NCI-H1048 (cell line): Measurements from ENCODE around the gene THADA.
"Not testable (repeated sequence)": the region's sequence is repeated elsewhere in the genome, so short reads cannot be mapped to it uniquely, and the experiment has no call there.

Experiments
- DNase-seq: peaks from one replicate; lab custom pipeline; 2025; lab: John Stamatoyannopoulos, UW

Gene THADA

DNA sequence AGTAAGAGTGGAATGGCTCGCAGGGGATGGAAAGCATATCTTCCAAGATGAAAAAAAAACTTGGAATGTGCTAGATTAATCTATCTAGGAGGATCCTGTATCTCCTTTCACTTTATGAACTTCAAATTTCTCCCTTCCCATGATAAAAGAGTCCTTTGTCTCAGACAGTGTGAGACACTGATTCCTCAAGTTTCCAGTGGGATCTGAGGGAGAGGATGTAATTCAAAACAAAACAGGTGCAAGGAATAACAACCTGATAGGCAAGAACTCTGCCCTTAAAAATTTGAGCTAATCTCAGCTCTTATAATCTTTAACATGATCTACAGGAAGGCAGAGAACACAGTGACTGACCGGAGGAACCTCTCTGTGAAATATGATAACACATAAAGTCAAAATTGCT lies 207.5 kb downstream of the THADA start:
- no peak for DNase-seq

GRCh38 chr2:43387092-43388062 lies 208.5 kb downstream of the THADA start:
- no peak for DNase-seq

GRCh38 chr2:43386679-43387078 lies 209.2 kb downstream of the THADA start:
- DNase-seq, result not testable (repeated sequence)

DNA sequence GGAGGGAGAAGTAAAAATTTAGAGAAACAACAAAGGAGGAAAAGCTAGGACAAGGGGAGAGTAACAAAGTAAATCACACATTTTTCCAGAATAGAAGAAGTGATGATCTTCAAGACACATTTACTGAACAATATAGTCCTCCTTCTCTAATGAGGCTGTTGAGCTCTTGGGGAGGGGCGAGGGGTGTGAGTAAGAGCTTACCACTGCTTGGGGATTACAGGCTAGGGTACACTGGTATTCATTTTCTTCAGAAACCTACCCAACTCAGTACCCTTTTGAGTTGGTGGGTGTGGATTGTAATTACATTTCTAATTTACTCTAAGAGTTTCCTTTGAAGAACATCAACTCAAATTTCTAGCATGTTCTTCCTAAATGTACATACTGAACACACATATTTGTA lies 211.7 kb downstream of the THADA start:
- DNase-seq, result no peak

DNA sequence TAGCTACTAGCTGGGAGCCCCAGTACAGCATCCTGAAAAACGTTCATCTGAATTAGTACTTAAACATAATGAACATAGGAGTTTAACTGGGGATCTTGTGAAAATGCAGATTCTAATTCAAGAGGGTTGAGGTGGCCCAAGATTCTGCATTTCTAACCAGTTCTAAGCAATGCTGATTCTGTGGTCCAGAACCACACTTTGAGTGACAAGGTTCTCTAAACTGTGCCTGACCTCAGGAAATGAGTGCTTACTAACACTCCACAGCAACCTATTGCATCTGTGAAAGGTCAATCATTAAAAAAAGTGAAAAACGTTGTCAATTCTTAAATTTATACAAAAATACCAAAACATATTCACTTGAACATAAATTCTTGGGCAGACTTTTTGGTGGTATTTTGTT lies 212.3 kb downstream of the THADA start:
- no peak for DNase-seq

GRCh38 chr2:43379494-43379893 lies 216.3 kb downstream of the THADA start:
- no peak for DNase-seq

DNA sequence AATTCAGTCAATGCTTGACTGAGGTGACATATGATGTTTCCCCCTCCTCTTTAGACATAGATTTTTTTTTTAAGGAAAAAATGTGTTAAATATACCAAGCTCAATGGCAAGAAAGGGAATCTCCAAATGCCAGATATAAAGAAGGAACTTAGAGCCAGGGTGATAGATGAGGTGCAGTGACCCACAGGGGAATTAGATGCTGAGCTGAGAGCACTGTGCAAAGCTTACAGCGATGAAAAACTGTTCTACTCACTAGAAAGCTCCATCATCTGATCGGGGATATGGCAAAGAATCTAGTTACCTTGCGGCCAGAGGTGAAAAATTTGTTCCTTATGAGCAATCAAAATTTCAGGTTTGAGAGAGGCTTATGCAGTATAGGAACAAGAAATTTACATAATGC lies 218.5 kb downstream of the THADA start:
- no peak for DNase-seq

DNA sequence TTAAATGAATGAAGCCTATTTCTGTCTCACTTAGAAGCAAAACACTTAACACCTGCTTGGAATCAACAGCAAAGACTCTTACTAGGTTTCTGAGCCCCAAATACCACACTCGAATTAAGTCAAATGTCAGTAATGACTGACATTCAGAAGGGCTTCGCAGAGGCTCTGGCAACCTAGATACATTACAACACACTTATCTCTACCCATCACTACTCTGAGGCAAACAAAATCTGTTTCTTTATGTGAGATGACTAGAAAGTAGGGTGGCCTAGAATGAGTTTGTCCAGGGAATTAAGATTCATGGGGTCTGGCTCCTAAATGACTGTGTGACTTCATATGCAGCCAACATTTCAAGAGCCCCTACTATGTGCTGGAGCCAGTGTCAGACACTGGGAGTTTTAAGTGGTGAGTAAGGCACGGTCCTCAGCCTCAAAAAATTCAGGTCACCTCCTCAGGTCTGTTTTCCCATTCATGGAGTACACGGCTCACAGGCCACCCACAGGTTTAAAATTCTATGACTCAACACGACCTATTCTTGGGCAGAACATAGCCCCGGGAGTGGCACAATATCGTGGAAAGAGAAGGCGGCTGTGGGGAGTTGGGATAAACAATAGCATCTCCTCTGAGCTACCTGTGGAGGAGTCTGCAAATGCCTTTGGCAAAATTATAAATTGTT lies 219.2 kb downstream of the THADA start:
- no peak for DNase-seq

DNA sequence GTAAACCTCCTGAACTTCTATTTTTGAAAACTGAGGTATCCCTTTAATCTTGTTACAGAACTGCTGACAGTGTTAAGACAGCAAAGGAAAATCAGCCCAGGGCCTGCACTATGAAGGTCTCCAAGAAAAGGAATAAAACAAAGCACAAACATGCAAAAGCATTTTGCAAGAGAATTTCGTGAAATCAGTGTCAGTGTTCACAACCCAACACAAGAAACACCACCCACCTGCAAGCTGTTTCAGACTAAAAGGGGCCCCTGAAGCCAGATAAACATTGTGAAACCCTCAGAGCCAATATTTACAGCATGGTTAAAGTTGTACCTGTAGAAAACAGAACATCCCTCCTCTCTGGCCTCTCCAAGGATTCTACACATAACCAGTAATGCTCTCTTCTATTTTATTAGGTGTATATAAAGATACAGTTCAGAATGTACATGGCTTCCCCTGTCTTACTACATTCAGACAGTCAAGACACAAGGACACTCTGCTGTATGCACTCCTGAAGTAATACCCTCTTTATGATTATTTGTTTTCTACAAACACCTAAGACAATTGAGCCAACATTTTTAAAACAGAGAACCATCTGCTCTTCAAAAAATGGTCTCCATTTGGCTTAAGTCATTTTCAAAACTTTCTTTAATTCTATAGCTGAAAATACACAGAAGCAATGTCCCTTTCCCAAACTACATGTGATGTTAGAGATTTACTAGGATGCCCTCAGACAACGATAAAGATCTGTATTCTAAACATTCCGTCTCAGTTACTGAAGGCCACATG lies 219.9 kb downstream of the THADA start:
- no peak for DNase-seq

DNA sequence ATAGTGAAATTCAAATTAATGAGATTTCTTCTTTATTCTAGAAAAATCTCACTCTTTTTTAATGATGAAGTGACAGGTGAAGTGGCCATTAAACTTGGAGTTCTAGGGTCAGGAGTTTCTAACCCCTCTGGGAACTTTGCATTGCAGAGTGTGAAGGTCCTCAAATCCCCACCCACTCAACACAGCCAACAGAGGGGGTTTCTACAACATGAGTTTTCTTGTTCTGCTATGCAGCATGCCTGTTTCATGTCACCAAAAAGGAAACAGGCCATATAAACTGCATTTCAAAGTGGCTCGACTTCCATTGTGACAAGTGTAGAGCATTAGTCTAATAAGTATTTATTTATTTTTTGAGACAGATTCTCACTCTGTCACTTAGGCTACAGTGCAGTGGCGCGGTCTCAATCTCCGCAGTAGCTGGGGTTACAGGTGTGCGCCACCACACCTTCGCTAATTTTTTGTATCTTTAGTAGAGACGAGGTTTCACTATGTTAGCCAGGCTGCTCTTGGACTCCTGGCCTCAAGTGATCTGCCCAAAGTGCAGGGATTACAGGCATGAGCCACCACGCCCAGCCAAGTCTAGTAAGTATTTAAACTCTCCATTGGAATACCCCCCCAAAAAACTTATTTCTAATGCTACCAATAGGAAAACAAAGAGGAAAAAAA lies 223.3 kb downstream of the THADA start:
- no peak for DNase-seq

DNA sequence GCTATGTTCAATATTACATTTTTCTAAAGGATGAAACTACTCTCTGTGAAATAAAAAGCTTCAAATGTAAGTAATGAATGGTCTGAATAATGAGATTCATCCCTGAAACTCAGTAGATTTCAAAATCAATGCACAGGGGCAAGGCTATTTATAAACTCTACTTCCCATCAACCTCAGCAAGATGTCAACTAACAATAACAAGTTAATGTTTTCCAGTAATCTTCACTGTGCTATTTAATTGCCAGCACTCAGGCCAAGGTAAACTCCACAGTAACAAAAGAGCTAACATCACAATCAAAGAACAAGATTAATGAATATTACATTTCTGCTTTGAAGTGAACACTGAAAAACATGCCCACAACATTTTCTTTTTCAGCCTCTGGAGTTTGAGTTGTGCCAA lies 225.1 kb downstream of the THADA start:
- no peak for DNase-seq

GRCh38 chr2:43370146-43370545 lies 225.7 kb downstream of the THADA start:
- DNase-seq, result no peak

GRCh38 chr2:43368483-43369385 lies 227.1 kb downstream of the THADA start:
- no peak for DNase-seq

- DNase-seq, result no peak
These were observed 228.6 kb downstream of the THADA start for GRCh38 chr2:43367012-43367782.

DNA sequence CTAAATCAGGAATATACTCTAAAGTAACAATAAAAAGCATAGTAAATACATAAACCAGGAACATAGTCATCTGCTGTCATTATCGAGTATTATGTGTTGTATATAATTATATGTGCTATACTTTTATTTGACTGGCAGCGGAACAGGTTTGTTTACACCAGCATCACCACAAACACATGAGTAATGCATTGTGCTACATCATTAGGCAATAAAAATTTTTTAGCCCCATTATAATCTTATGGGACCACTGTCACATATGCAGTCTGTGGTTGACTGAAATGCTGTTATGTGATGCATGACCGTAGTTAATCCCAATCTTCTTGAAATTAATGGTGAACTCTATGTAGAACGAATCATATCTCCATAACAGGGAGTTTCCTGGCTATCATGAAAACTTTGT lies 232.7 kb downstream of the THADA start:
- no peak for DNase-seq

GRCh38 chr2:43361286-43361685 lies 234.6 kb downstream of the THADA start:
- DNase-seq, result no peak

GRCh38 chr2:43360137-43360536 lies 235.7 kb downstream of the THADA start:
- no peak for DNase-seq

GRCh38 chr2:43358410-43359201 lies 237.2 kb downstream of the THADA start:
- no peak for DNase-seq

DNA sequence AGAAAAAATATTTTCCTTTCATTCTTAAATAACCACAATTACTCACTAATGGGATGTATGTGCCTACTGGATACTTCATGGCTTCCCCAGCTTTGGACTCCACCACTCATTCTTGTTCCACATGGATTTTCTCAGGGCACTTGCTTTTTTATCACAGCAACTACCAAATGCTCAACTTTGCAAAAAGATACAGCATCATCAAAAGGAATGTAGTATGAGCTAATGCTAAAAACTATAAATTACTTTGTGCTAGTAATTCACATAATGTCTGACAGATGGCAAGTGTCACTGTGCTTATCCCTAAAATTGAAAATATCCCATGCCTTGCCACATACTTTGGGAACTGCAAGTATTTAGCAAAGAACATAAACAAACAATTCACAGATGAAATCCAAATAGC lies 239.1 kb downstream of the THADA start:
- DNase-seq, result no peak
